ENCODE results near the gene TFF2. TPM values are rescaled to one million over a fixed set of nuclear protein-coding genes. Genes with fewer than 3 reads are reported as not detected.

The TFF2 gene
- total and polyA plus RNA-seq, 2 of the 4 experiments (the other 2 are of a cell fraction), result not detected

GRCh38 chr21:42338729-42339715 lies 11.8 kb downstream of the TFF2 start (continued):
- TF ChIP-seq MAZ (IDR thresholded peaks at IDR 0.05; ENCODE audit: borderline replicate concordance, low read depth, low read length), result no peak

GRCh38 chr21:42337830-42338728 lies 12.7 kb downstream of the TFF2 start:
- no peaks in the 10 kb centered on the region for H3K36me3 ChIP-seq (ENCODE audit: control insufficient read depth, insufficient read depth, low read length)
- H2BK5ac ChIP-seq (ENCODE audit: low read depth, low read length, poor library complexity, severe bottlenecking), result no peak overlapping the region
- no peaks in the 10 kb centered on the region for H3K79me1 ChIP-seq (ENCODE audit: low read depth in 1 of 2, low read length in 2 of 2)
- peaks cover 14% of the 10 kb centered on the region for H3K27me3 ChIP-seq (ENCODE audit: control insufficient read depth, insufficient read depth, low read length)
- no peak overlapping the region for H3K4me3 ChIP-seq (ENCODE audit: insufficient read depth, low read depth, low read length)
- H3K27ac ChIP-seq (ENCODE audit: insufficient read depth, low read length), result no peak overlapping the region
- H2BK20ac ChIP-seq (ENCODE audit: low read depth, low read length), result no peak overlapping the region
- no peaks in the 10 kb centered on the region for H4K20me1 ChIP-seq (ENCODE audit: insufficient read depth, low read length)
- ChIA-PET POLR2A (ENCODE audit: unreplicated experiment) (no interaction called here), CTCF (no interaction called here)
- peak overlapping the region; percentile 8 for H2AK9ac ChIP-seq (replicated peaks; ENCODE audit: low read depth, low read length, poor library complexity)
- H3K9me1 ChIP-seq (ENCODE audit: insufficient read depth, low read length), result no peaks in the 10 kb centered on the region; the same call in 1 of the 2 replicates
- TF ChIP-seq MAFK (IDR thresholded peaks at IDR 0.05; ENCODE audit: low read depth, low read length) (no peak), FOS (IDR thresholded peaks at IDR 0.05; ENCODE audit: low read depth, low read length) (no peak), MXI1 (IDR thresholded peaks at IDR 0.05; ENCODE audit: borderline replicate concordance, low read depth, low read length) (no peak)
- TF ChIP-seq, protein P1, sequence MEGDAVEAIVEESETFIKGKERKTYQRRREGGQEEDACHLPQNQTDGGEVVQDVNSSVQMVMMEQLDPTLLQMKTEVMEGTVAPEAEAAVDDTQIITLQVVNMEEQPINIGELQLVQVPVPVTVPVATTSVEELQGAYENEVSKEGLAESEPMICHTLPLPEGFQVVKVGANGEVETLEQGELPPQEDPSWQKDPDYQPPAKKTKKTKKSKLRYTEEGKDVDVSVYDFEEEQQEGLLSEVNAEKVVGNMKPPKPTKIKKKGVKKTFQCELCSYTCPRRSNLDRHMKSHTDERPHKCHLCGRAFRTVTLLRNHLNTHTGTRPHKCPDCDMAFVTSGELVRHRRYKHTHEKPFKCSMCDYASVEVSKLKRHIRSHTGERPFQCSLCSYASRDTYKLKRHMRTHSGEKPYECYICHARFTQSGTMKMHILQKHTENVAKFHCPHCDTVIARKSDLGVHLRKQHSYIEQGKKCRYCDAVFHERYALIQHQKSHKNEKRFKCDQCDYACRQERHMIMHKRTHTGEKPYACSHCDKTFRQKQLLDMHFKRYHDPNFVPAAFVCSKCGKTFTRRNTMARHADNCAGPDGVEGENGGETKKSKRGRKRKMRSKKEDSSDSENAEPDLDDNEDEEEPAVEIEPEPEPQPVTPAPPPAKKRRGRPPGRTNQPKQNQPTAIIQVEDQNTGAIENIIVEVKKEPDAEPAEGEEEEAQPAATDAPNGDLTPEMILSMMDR (conservative IDR thresholded peaks at IDR 0.05; ENCODE audit: low read depth, low read length), result peak; percentile 41
- in situ Hi-C loops (cut with MboI; ENCODE audit: low sequenced_read_pairs), result no loop called here
- BruUV-seq (replicated peaks), result no TSS peak
- H3K9me3 ChIP-seq (ENCODE audit: control insufficient read depth, insufficient read depth, low read length), result no peaks in the 10 kb centered on the region
- H3K4me1 ChIP-seq (ENCODE audit: control insufficient read depth, insufficient read depth, low read length), result no peaks in the 10 kb centered on the region; the same call in 1 of the 2 replicates
- H2AFZ ChIP-seq (replicated peaks; ENCODE audit: low read length, poor library complexity), result peak overlapping the region; percentile 32
- no peak overlapping the region for H3K14ac ChIP-seq (replicated peaks; ENCODE audit: low read depth, low read length)
- H3K9ac ChIP-seq (ENCODE audit: low read depth, low read length), result no peak overlapping the region
- no peak overlapping the region for H3K18ac ChIP-seq (ENCODE audit: low read depth, low read length)
- no peak overlapping the region for H4K5ac ChIP-seq (ENCODE audit: low read depth, low read length)
- H3K56ac ChIP-seq (ENCODE audit: extremely low read depth, insufficient read depth, low read length), result no peak overlapping the region
- peak; percentile 84 for ATAC-seq (ENCODE audit: low read depth)
- WGBS, 2 experiments (ENCODE audit: extremely low coverage in 2 of 2, insufficient read length in 1 of 2), result 34% methylated on average over 6 of the region's 23 CpGs; no CpG with 5 or more reads in 1 of the 2 experiments
- H4K8ac ChIP-seq (ENCODE audit: low read depth in 2 of 2, low read length in 2 of 2), result no peak overlapping the region
- H3K4me2 ChIP-seq (ENCODE audit: low read depth, low read length), result no peak overlapping the region; the same call in 1 of the 2 replicates
- no peak overlapping the region for H2AK5ac ChIP-seq (ENCODE audit: low read depth, low read length)
- H2BK15ac ChIP-seq (ENCODE audit: low read depth, low read length), result no peak overlapping the region
- no peak overlapping the region for H3K23ac ChIP-seq (ENCODE audit: low read depth, low read length)
- H2BK120ac ChIP-seq (ENCODE audit: low read depth, low read length), result no peak overlapping the region
- dilution Hi-C loops (cut with HindIII; ENCODE audit: low sequenced_read_pairs, unreplicated experiment), result no loop called here
- no peak overlapping the region for H3K4ac ChIP-seq (ENCODE audit: low read depth, low read length)
- H4K91ac ChIP-seq (ENCODE audit: insufficient read depth, low read depth, low read length), result no peak overlapping the region
- peak; percentile 35 for DNase-seq
- intact Hi-C loops (cut with micrococcal nuclease), result loop anchor here (1.0 kb wide), 1 partner anchor 193 kb away; no protein-coding TSS in a partner anchor
